Gastroesophageal sphincter (tissue), 4 donors: ENCODE results near the gene DRC1. TPM values are rescaled to one million over a fixed set of nuclear protein-coding genes. Genes with fewer than 3 reads are reported as not detected.
"Not testable (repeated sequence)": the region's sequence is repeated elsewhere in the genome, so short reads cannot be mapped to it uniquely, and the experiment has no call there.

ENCODE experiments used
- ATAC-seq: fragments of 150-250 bp; one replicate; pipeline ENCODE4 v1.9.1; 2016; ENCODE audit warnings: mild to moderate bottlenecking, moderate library complexity
- H3K27ac ChIP-seq, 4 donors: fragments of 200-600 bp; sonication (generic) in 3 of 4; 1 replicate in 3 of 4; 2 replicates in 1 of 4; pipeline ENCODE4 v1.5.1; 2016 to 2019
- H3K27me3 ChIP-seq: fragments of 200-600 bp; sonication (generic); one replicate; pipeline ENCODE4 v1.5.1; 2019
- H3K36me3 ChIP-seq, 2 donors: fragments of 200-600 bp; sonication (generic); one replicate each; pipeline ENCODE4 v1.5.1; 2019; ENCODE audit warnings: control low read depth in 1 of 2
- H3K4me1 ChIP-seq, 3 donors: fragments of 200-600 bp; sonication (generic); 1 replicate in 2 of 3; 2 replicates in 1 of 3; pipeline ENCODE4 v1.5.1; 2016 to 2019; ENCODE audit warnings: control low read depth in 2 of 3
- H3K4me3 ChIP-seq, 2 donors: fragments of 200-600 bp; sonication (generic); one replicate each; pipeline ENCODE4 v1.5.1; 2019; ENCODE audit warnings: mild to moderate bottlenecking in 1 of 2, moderate library complexity in 1 of 2
- H3K9me3 ChIP-seq, 3 donors: fragments of 200-600 bp; sonication (generic); one replicate each; pipeline ENCODE4 v1.5.1; 2017 to 2019; ENCODE audit warnings: control low read depth in 2 of 3
- EP300 ChIP-seq: sonication (generic); formaldehyde crosslinking; IDR thresholded peaks from one replicate; pipeline ENCODE4 v1.6.1; 2017; ENCODE audit warnings: antibody characterized with exemption, mild to moderate bottlenecking
- POLR2A ChIP-seq, 2 donors: fragments of 450-650 bp; IDR thresholded peaks; one replicate each; pipeline ENCODE4 v1.6.1; 2017; ENCODE audit warnings: antibody characterized with exemption in 2 of 2, mild to moderate bottlenecking in 2 of 2, moderate library complexity in 1 of 2
- POLR2AphosphoS5 ChIP-seq: sonication (generic); formaldehyde crosslinking; IDR thresholded peaks from one replicate; pipeline ENCODE4 v1.6.1; 2017; ENCODE audit warnings: antibody characterized with exemption
- WGBS, 2 donors: methylation state at CpG; one replicate each; pipeline ENCODE4 v1.1.5; 2018; ENCODE audit warnings: low coverage in 1 of 2; 5-methylcytosine and 5-hydroxymethylcytosine counted together
- total RNA-seq, 4 donors: library from RNA; depleted of rRNA; stranded (reverse); fragments of >200 nt; gene quantifications; one replicate each; pipeline ENCODE4 v1.1.0, GENCODE V29; 2016
- TF ChIP-seq, protein P1 (sequence below), 4 experiments: fragments of 200-600 bp in 2 of 4; fragments of 450-650 bp in 2 of 4; sonication (generic) in 1 of 4; IDR thresholded peaks; one replicate each; pipeline ENCODE4 v1.5.1; 2017 to 2019; ENCODE audit warnings: antibody characterized with exemption in 4 of 4, mild to moderate bottlenecking in 2 of 4, moderate library complexity in 2 of 4

DRC1 gene
- total RNA-seq, 4 donors from 2014 or later: 0.27 to 2.3 (median 0.54) TPM; not detected in 1

DNA sequence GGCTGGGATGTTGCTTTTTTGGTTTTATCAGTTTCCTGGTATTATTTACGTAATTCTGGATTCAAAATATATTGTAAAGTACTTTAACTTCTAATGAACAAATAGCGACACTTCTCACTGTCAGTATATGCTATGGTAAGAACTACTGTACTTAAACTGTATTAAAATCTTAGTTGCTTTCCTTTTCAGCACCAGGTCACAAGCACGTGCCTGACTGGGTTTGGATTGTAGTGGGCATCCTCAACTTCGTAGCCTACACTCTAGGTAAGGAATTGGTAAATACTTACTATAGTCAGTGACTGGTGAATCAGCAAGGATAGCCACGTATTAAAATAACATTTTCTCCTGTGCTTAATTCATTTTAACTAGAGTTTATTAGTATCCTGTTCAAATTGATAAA is 34.8 kb upstream of the DRC1 start:
- peaks cover 0 to 20% of the 10 kb centered on the region in 2 donors for H3K36me3 ChIP-seq
- H3K4me3 ChIP-seq: no peak overlapping the region
- WGBS, 2 donors: 82 to 88% methylated on average over 5 of the region's 5 CpGs
- no peak overlapping the region for H3K27ac ChIP-seq
- no peak for ATAC-seq
- H3K27me3 ChIP-seq: no peaks in the 10 kb centered on the region
- H3K9me3 ChIP-seq: no peaks in the 10 kb centered on the region
- no peaks in the 10 kb centered on the region for H3K4me1 ChIP-seq
- TF ChIP-seq POLR2AphosphoS5 (no peak), EP300 (no peak), POLR2A (IDR thresholded peaks at IDR 0.05) (no peak)
- TF ChIP-seq, protein P1, sequence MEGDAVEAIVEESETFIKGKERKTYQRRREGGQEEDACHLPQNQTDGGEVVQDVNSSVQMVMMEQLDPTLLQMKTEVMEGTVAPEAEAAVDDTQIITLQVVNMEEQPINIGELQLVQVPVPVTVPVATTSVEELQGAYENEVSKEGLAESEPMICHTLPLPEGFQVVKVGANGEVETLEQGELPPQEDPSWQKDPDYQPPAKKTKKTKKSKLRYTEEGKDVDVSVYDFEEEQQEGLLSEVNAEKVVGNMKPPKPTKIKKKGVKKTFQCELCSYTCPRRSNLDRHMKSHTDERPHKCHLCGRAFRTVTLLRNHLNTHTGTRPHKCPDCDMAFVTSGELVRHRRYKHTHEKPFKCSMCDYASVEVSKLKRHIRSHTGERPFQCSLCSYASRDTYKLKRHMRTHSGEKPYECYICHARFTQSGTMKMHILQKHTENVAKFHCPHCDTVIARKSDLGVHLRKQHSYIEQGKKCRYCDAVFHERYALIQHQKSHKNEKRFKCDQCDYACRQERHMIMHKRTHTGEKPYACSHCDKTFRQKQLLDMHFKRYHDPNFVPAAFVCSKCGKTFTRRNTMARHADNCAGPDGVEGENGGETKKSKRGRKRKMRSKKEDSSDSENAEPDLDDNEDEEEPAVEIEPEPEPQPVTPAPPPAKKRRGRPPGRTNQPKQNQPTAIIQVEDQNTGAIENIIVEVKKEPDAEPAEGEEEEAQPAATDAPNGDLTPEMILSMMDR (IDR thresholded peaks at IDR 0.05): no peak

DNA sequence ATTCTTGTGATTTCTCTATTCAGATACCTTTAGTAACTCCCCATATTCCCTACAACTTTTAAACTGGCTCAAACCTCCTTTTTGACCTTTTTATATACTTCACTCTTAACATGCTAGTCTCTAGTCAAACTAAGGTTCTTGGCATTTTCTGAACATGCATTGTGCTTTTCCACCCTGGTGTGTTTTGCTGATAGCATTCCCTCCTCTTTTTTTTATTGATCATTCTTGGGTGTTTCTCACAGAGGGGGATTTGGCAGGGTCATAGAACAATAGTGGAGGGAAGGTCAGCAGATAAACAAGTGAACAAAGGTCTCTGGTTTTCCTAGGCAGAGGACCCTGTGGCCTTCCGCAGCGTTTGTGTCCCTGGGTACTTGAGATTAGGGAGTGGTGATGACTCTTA is 32.1 kb upstream of the DRC1 start:
- not testable (repeated sequence) for H3K27me3 ChIP-seq, ATAC-seq, H3K9me3 ChIP-seq, H3K27ac ChIP-seq, H3K4me3 ChIP-seq, H3K4me1 ChIP-seq
- H3K36me3 ChIP-seq: peaks cover 0 to 46% of the 10 kb centered on the region in 2 donors
- no CpG with 5 or more reads among the region's 2 CpGs for WGBS, 2 donors

DNA sequence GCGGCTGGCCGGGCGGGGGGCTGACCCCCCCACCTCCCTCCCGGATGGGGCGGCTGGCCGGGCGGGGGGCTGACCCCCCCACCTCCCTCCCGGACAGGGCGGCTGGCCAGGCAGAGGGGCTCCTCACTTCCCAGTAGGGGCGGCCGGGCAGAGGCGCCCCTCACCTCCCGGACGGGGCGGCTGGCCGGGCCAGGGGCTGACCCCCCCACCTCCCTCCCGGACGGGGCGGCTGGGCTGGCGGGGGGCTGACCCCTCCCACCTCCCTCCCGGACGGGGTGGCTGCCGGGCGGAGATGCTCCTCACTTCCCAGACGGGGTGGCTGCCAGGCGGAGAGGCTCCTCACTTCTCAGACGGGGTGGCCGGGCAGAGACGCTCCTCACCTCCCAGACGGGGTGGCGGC is 30.8 kb upstream of the DRC1 start:
- WGBS, 2 donors: no CpG with 5 or more reads among the region's 31 CpGs
- H3K9me3 ChIP-seq, H3K4me1 ChIP-seq, H3K27ac ChIP-seq, H3K27me3 ChIP-seq, H3K4me3 ChIP-seq, ATAC-seq: not testable (repeated sequence)
- H3K36me3 ChIP-seq: peaks cover 0 to 59% of the 10 kb centered on the region in 2 donors

DNA sequence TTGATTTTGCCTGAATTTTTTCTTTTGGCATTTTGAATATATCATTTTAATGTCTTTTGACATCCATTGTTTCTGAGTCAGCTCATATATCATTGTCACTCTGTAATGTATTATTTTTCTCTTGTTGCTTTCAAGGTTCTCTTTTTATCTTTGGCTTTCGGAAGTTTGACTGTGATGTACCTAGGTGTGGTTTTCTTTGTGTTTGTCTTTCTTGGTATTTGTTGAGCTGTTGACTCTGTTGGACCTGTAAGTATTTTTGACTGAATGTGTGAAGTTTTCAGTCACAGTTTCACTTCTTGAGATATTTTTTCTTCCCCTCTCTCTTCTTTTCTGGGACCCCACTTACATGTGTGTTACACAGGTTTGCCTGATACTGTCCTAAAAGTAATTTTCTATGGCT is 24.9 kb upstream of the DRC1 start:
- no peak for TF ChIP-seq POLR2AphosphoS5
- 82 to 100% methylated on average over 1 of the region's 1 CpG for WGBS, 2 donors

DNA sequence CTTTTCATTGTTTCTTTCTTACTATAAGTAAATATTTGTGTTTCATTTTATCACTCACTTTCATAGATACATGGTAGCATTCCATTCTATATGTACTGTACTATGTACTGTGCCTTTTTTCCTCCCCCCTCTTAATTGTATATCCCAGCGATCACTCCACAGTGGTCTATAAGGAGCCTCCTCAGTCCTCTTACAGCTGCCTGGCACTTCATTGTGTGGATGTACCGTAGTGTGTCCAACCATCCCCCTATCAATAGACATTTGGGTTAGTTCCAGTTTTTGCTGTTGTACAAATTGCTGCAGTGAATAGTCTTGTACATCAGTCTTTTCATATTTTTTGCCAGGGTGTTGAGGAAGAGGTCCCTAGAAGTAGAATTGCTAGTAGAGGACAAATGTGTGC is 21.4 kb upstream of the DRC1 start:
- Histone ChIP-seq H3K36me3 (peaks cover 0 to 50% of the 10 kb centered on the region in 2 donors), H3K9me3 (no peaks in the 10 kb centered on the region), H3K27ac (no peak overlapping the region), H3K27me3 (no peaks in the 10 kb centered on the region), H3K4me1 (no peaks in the 10 kb centered on the region), H3K4me3 (no peak overlapping the region)
- no peak for ATAC-seq
- TF ChIP-seq POLR2AphosphoS5: no peak
- TF ChIP-seq POLR2A (IDR thresholded peaks at IDR 0.05): no peak
- TF ChIP-seq EP300: no peak
- TF ChIP-seq, protein P1 (IDR thresholded peaks at IDR 0.05): no peak
- 78 to 89% methylated on average over 2 of the region's 2 CpGs for WGBS, 2 donors

More for the DNA sequence above, 24.9 kb upstream of the DRC1 start:
- Histone ChIP-seq H3K27me3 (no peaks in the 10 kb centered on the region), H3K9me3 (no peaks in the 10 kb centered on the region), H3K4me3 (no peak overlapping the region), H3K4me1 (no peaks in the 10 kb centered on the region), H3K36me3 (peaks cover 0 to 64% of the 10 kb centered on the region in 2 donors), H3K27ac (no peak overlapping the region)
- no peak for ATAC-seq

DNA sequence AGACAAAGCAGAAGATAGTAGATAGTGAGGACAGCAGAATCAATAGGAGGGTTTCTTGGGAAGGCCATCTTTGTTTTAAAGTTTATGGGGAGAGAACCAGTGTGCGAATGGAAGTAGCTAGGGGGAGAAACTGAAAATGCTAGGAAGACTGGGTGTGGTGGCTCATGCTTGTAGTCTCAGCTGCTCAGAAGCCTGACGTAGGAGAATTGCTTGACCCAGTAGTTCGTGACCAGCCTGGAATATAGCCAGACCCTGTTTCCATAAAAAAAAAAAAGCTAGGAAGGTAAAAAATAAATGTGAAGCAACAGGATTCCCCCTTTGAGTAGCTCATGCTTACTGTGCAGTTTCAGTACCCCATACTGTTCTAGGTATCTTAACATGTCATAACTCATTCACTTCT is 19.2 kb upstream of the DRC1 start:
- TF ChIP-seq, protein P1 (IDR thresholded peaks at IDR 0.05): no peak
- TF ChIP-seq EP300: no peak
- TF ChIP-seq POLR2AphosphoS5: no peak
- TF ChIP-seq POLR2A (IDR thresholded peaks at IDR 0.05): no peak
- ATAC-seq: no peak
- WGBS, 2 donors: 72 to 93% methylated on average over 3 of the region's 3 CpGs

DNA sequence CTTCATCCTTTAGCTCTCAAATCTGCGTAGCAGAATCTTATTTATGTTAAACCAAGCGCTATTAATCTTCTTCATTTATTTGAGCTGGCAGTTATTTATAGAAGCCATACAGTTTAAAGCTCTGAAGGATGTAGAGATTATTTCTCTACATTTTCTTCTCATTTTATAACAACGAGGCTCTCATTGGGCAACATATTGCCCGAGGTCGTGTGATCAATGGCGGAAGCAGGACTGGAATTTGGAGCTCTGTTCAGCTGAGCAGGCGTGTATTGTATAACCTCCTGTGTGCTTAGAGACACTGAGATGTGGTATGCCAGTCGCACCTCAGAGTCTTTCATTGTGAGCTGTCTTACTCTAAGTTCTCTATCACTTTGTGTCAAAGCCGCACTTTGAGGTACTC is 17.5 kb upstream of the DRC1 start:
- no peak overlapping the region for H3K27ac ChIP-seq
- no peaks in the 10 kb centered on the region for H3K4me1 ChIP-seq
- H3K36me3 ChIP-seq: peaks cover 0 to 64% of the 10 kb centered on the region in 2 donors
- no peaks in the 10 kb centered on the region for H3K27me3 ChIP-seq
- no peak overlapping the region for H3K4me3 ChIP-seq
- TF ChIP-seq POLR2A (IDR thresholded peaks at IDR 0.05) (no peak), EP300 (no peak), POLR2AphosphoS5 (no peak)
- TF ChIP-seq, protein P1 (IDR thresholded peaks at IDR 0.05): no peak
- H3K9me3 ChIP-seq: no peaks in the 10 kb centered on the region
- WGBS, 2 donors: 69 to 77% methylated on average over 9 of the region's 9 CpGs
- no peak for ATAC-seq

More for the DNA sequence above, 19.2 kb upstream of the DRC1 start:
- Histone ChIP-seq H3K4me3 (no peak overlapping the region), H3K27me3 (no peaks in the 10 kb centered on the region), H3K9me3 (no peaks in the 10 kb centered on the region), H3K27ac (no peak overlapping the region), H3K36me3 (peaks cover 0 to 60% of the 10 kb centered on the region in 2 donors), H3K4me1 (no peaks in the 10 kb centered on the region)
